ENCODE data around the gene RAMP3. TPM values are rescaled to one million over a fixed set of nuclear protein-coding genes. Genes with fewer than 3 reads are reported as not detected.

Gene RAMP3
- total and polyA plus RNA-seq, 10 of the 15 experiments (the other 5 are each of a cell fraction or from before 2014, with no cell fraction given) = not detected

GRCh38 chr7:45176886-45177731 is 19.5 kb downstream of the RAMP3 start:
- FAIRE-seq (no peak), ATAC-seq (no peak), DNase-seq (ENCODE audit: low read depth, low spot score) (no peak)
- Histone ChIP-seq H4K20me1 (ENCODE audit: control insufficient read depth, insufficient read depth) (no peaks in the 10 kb centered on the region), H3K79me2 (ENCODE audit: control insufficient read depth, insufficient read depth, low read length) (no peaks in the 10 kb centered on the region), H3K4me3 (no peak overlapping the region), H3K27ac (ENCODE audit: control insufficient read depth, insufficient read depth) (no peak overlapping the region), H3K4me1 (ENCODE audit: control insufficient read depth, insufficient read depth, low read length) (no peaks in the 10 kb centered on the region), H3K9me3 (replicated peaks; ENCODE audit: control insufficient read depth, insufficient read depth, low read length) (no peaks in the 10 kb centered on the region), H3K27me3 (replicated peaks in 1 of 2; ENCODE audit: control insufficient read depth in 2 of 2, insufficient read depth in 2 of 2, low read length in 1 of 2) (peaks cover 0 to 2% of the 10 kb centered on the region in 2 experiments; a peak in 2 of 4 replicates), H2AFZ (ENCODE audit: control insufficient read depth, low read depth, low read length) (no peak overlapping the region), H3K4me2 (ENCODE audit: control insufficient read depth, insufficient read depth) (no peak overlapping the region), H3K36me3 (ENCODE audit: control insufficient read depth in 2 of 2, insufficient read depth in 2 of 2, low read length in 1 of 2) (no peaks in the 10 kb centered on the region), H3K9ac (ENCODE audit: control insufficient read depth, insufficient read depth, low read length) (no peak overlapping the region)
- CTCF ChIA-PET = no interaction called here
- no TSS peak for BruUV-seq (replicated peaks)
- in situ Hi-C loops (cut with MboI) (no loop called here), intact Hi-C loops (cut with micrococcal nuclease; ENCODE audit: unreplicated experiment) (no loop called here)
- RAD21 ChIA-PET (ENCODE audit: unreplicated experiment) = no interaction called here
- 30% methylated on average over 13 of the region's 19 CpGs for WGBS (ENCODE audit: insufficient coverage, insufficient replicate concordance, low lambda C conversion rate, missing lambda C conversion rate)
- SMC1A ChIA-PET (ENCODE audit: uncharacterized antibody, unreplicated experiment) = no interaction called here
- no peak for TF ChIP-seq NR2C1 (IDR thresholded peaks at IDR 0.05)
- no peak for TF ChIP-seq NFYA (IDR thresholded peaks at IDR 0.05; ENCODE audit: borderline replicate concordance, low read depth, low read length)
- no peak for TF ChIP-seq MTA3 (IDR thresholded peaks at IDR 0.05; ENCODE audit: borderline replicate concordance, low read length)
- no peak for TF ChIP-seq HDGF (IDR thresholded peaks at IDR 0.05)
- no peak for TF ChIP-seq PAX5 (IDR thresholded peaks at IDR 0.05; ENCODE audit: borderline replicate concordance, low read depth, low read length)
- no peak for TF ChIP-seq NR2F1 (conservative IDR thresholded peaks at IDR 0.05)
- TF ChIP-seq IRF4 (IDR thresholded peaks at IDR 0.05; ENCODE audit: low read depth, low read length) = no peak
- no peak for TF ChIP-seq SP1 (IDR thresholded peaks at IDR 0.05; ENCODE audit: low read depth, low read length)
- TF ChIP-seq TBL1XR1 (IDR thresholded peaks at IDR 0.05; ENCODE audit: low read depth, low read length) = no peak
- TF ChIP-seq NKRF (conservative IDR thresholded peaks at IDR 0.05) = no peak
- TF ChIP-seq GATAD2B (conservative IDR thresholded peaks at IDR 0.05; ENCODE audit: low read depth) = no peak
- POLR2A ChIA-PET = no interaction called here

Data from GM12878 (cell line).